Neural cell (in vitro differentiated cells): ENCODE results near the gene HLA-DOA. TPM values are rescaled to one million over a fixed set of nuclear protein-coding genes. Genes with fewer than 3 reads are reported as not detected.

Source experiments
- H2AFZ ChIP-seq: fragments of 200-600, 300-800 bp; sonication (generic), shearing (Covaris generic); 2 replicates; pipeline ENCODE4 v1.6.0; 2014; ENCODE audit warnings: low read depth, mild to moderate bottlenecking, antibody characterized with exemption, low read length, moderate library complexity
- H3F3A ChIP-seq: fragments of 200-600 bp; shearing (Covaris generic); 2 replicates; pipeline ENCODE4 v1.6.1; 2016; ENCODE audit warnings: mild to moderate bottlenecking, moderate library complexity, mixed read lengths, antibody characterized with exemption, low read length; ENCODE audit not compliant: insufficient read depth, poor library complexity, severe bottlenecking
- H3K27ac ChIP-seq: fragments of 200-600, 300-800 bp; sonication (generic), shearing (Covaris generic); 2 replicates; pipeline ENCODE4 v1.5.1; 2014; ENCODE audit warnings: mild to moderate bottlenecking, low read length, moderate library complexity
- H3K27me3 ChIP-seq: fragments of 300-800, 200-600 bp; sonication (generic), shearing (Covaris generic); 2 replicates; pipeline ENCODE4 v1.6.0; 2014; ENCODE audit warnings: mild to moderate bottlenecking, low read depth, low read length, moderate library complexity; ENCODE audit not compliant: insufficient read depth
- H3K36me3 ChIP-seq: fragments of 300-800, 200-600 bp; sonication (generic), shearing (Covaris generic); 2 replicates; pipeline ENCODE4 v1.5.1; 2014; ENCODE audit warnings: mild to moderate bottlenecking, antibody characterized with exemption, low read length, moderate library complexity; ENCODE audit not compliant: insufficient read depth
- H3K4me2 ChIP-seq: fragments of 300-800, 200-600 bp; sonication (generic), shearing (Covaris generic); 2 replicates; pipeline ENCODE4 v1.6.0; 2014; ENCODE audit warnings: mild to moderate bottlenecking, low read length
- H3K4me3 ChIP-seq: fragments of 300-800, 200-600 bp; sonication (generic), shearing (Covaris generic); 2 replicates; pipeline ENCODE4 v1.5.1; 2014; ENCODE audit warnings: mild to moderate bottlenecking, low read length, moderate library complexity
- H3K79me2 ChIP-seq: fragments of 200-600 bp; shearing (Covaris generic); replicated peaks from 2 replicates; pipeline ENCODE4 v1.6.0; 2014; ENCODE audit warnings: mild to moderate bottlenecking, low read length, moderate library complexity; ENCODE audit not compliant: insufficient read depth
- H3K9ac ChIP-seq: fragments of 300-800, 200-600 bp; sonication (generic), shearing (Covaris generic); 2 replicates; pipeline ENCODE4 v1.6.1; 2016; ENCODE audit warnings: mild to moderate bottlenecking, low read length, mixed read lengths
- H3K9me2 ChIP-seq: fragments of 200-600 bp; shearing (Covaris generic); 2 replicates; pipeline ENCODE4 v1.6.1; 2016; ENCODE audit warnings: mild to moderate bottlenecking, low read length, mixed read lengths; ENCODE audit not compliant: insufficient read depth
- H3K9me3 ChIP-seq: fragments of 200-600, 300-800 bp; sonication (generic), shearing (Covaris generic); 2 replicates; pipeline ENCODE4 v1.6.1; 2016; ENCODE audit warnings: mild to moderate bottlenecking, mixed run types, low read length, moderate library complexity, mixed read lengths
- H4K20me1 ChIP-seq: fragments of 200-600 bp; shearing (Covaris generic); 2 replicates; pipeline ENCODE4 v1.6.1; 2016; ENCODE audit warnings: mild to moderate bottlenecking, mixed run types; ENCODE audit not compliant: insufficient read depth
- EP300 ChIP-seq: fragments of 450-650 bp; conservative IDR thresholded peaks from 2 replicates; pipeline ENCODE4 v1.6.1; 2014; ENCODE audit warnings: antibody characterized with exemption, mild to moderate bottlenecking, moderate library complexity; ENCODE audit not compliant: poor library complexity, severe bottlenecking
- EZH2 ChIP-seq: fragments of 200-600, 300-800 bp; shearing (Covaris generic), sonication (generic); IDR thresholded peaks from 2 replicates; pipeline ENCODE4 v1.6.1; 2014; ENCODE audit warnings: antibody characterized with exemption, low read length, borderline replicate concordance, mild to moderate bottlenecking; ENCODE audit not compliant: insufficient read depth, poor library complexity, severe bottlenecking
- MXI1 ChIP-seq: fragments of 450-650 bp; conservative IDR thresholded peaks from 2 replicates; pipeline ENCODE4 v1.6.1; 2014; ENCODE audit warnings: antibody characterized with exemption, mild to moderate bottlenecking; ENCODE audit not compliant: poor library complexity, severe bottlenecking
- POLR2AphosphoS5 ChIP-seq: IDR thresholded peaks from 2 replicates; pipeline ENCODE4 v1.6.1; 2012
- RAD21 ChIP-seq: fragments of 450-650 bp; conservative IDR thresholded peaks from 2 replicates; pipeline ENCODE4 v1.6.1; 2014; ENCODE audit warnings: antibody characterized with exemption, mild to moderate bottlenecking, moderate library complexity
- SMC3 ChIP-seq: fragments of 450-650 bp; conservative IDR thresholded peaks from 2 replicates; pipeline ENCODE4 v1.6.1; 2014; ENCODE audit warnings: antibody characterized with exemption, mild to moderate bottlenecking, moderate library complexity; ENCODE audit not compliant: poor library complexity
- TAF1 ChIP-seq: IDR thresholded peaks from 2 replicates; pipeline ENCODE4 v1.6.1; 2012; ENCODE audit warnings: low read depth
- polyA plus RNA-seq: library from polyadenylated mRNA; depleted of rRNA; stranded (reverse); fragments of >200 nt; gene quantifications from 2 replicates; pipeline ENCODE4 v1.2.3, GENCODE V29; 2014
- TF ChIP-seq, protein P1 (sequence below): fragments of 450-650 bp; IDR thresholded peaks from 2 replicates; pipeline ENCODE4 v1.5.1; 2014; ENCODE audit warnings: antibody characterized with exemption, mild to moderate bottlenecking, moderate library complexity; ENCODE audit not compliant: poor library complexity, severe bottlenecking
- TF ChIP-seq, protein P2 (sequence below): IDR thresholded peaks from 2 replicates; pipeline ENCODE4 v1.6.1; 2012; ENCODE audit warnings: borderline replicate concordance

The HLA-DOA gene
- polyA plus RNA-seq, 1 donor from 2014 or later = 0.07 TPM

DNA sequence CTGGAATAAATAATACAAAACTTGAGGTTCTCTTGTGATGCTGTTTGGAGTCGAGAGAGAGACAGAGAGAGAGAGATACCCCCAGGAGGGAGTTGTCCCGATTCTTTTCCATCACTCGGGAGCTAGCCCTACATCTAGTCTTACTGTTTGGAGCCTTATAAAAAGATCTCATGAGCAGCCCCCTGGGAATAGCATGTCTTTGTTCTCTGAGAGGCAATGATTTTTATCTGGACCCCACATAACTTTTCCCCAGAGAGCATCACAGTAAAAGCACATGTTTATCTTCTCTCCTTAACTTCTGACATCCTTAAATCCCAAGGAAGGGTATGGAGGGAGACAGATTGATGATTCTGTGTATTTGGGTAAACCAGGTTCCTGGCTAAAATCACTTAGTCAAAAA is 20.9 kb upstream of the HLA-DOA start:
- Histone ChIP-seq H3K9me3 (no peaks in the 10 kb centered on the region), H3K4me2 (no peak overlapping the region), H3K79me2 (no peaks in the 10 kb centered on the region), H3K36me3 (no peaks in the 10 kb centered on the region), H3K27ac (no peak overlapping the region), H3K9me2 (no peaks in the 10 kb centered on the region), H3F3A (no peaks in the 10 kb centered on the region), H2AFZ (no peak overlapping the region), H4K20me1 (no peaks in the 10 kb centered on the region), H3K9ac (no peak overlapping the region), H3K27me3 (no peaks in the 10 kb centered on the region), H3K4me3 (no peak overlapping the region)
- TF ChIP-seq POLR2AphosphoS5 = no peak
- no peak for TF ChIP-seq SMC3
- TF ChIP-seq, protein P1, sequence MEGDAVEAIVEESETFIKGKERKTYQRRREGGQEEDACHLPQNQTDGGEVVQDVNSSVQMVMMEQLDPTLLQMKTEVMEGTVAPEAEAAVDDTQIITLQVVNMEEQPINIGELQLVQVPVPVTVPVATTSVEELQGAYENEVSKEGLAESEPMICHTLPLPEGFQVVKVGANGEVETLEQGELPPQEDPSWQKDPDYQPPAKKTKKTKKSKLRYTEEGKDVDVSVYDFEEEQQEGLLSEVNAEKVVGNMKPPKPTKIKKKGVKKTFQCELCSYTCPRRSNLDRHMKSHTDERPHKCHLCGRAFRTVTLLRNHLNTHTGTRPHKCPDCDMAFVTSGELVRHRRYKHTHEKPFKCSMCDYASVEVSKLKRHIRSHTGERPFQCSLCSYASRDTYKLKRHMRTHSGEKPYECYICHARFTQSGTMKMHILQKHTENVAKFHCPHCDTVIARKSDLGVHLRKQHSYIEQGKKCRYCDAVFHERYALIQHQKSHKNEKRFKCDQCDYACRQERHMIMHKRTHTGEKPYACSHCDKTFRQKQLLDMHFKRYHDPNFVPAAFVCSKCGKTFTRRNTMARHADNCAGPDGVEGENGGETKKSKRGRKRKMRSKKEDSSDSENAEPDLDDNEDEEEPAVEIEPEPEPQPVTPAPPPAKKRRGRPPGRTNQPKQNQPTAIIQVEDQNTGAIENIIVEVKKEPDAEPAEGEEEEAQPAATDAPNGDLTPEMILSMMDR = no peak
- TF ChIP-seq EZH2 = no peak
- TF ChIP-seq EP300 = no peak
- TF ChIP-seq RAD21 = no peak
- TF ChIP-seq, protein P2, sequence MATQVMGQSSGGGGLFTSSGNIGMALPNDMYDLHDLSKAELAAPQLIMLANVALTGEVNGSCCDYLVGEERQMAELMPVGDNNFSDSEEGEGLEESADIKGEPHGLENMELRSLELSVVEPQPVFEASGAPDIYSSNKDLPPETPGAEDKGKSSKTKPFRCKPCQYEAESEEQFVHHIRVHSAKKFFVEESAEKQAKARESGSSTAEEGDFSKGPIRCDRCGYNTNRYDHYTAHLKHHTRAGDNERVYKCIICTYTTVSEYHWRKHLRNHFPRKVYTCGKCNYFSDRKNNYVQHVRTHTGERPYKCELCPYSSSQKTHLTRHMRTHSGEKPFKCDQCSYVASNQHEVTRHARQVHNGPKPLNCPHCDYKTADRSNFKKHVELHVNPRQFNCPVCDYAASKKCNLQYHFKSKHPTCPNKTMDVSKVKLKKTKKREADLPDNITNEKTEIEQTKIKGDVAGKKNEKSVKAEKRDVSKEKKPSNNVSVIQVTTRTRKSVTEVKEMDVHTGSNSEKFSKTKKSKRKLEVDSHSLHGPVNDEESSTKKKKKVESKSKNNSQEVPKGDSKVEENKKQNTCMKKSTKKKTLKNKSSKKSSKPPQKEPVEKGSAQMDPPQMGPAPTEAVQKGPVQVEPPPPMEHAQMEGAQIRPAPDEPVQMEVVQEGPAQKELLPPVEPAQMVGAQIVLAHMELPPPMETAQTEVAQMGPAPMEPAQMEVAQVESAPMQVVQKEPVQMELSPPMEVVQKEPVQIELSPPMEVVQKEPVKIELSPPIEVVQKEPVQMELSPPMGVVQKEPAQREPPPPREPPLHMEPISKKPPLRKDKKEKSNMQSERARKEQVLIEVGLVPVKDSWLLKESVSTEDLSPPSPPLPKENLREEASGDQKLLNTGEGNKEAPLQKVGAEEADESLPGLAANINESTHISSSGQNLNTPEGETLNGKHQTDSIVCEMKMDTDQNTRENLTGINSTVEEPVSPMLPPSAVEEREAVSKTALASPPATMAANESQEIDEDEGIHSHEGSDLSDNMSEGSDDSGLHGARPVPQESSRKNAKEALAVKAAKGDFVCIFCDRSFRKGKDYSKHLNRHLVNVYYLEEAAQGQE = no peak
- no peak for TF ChIP-seq TAF1
- no peak for TF ChIP-seq MXI1

- Histone ChIP-seq H3K4me3 (no peak overlapping the region), H2AFZ (no peak overlapping the region)
Measured at GRCh38 chr6:33029328-33030184, 20.2 kb upstream of the HLA-DOA start.

More at GRCh38 chr6:33029328-33030184, 20.2 kb upstream of the HLA-DOA start:
- Histone ChIP-seq H3K27ac (no peak overlapping the region), H4K20me1 (no peaks in the 10 kb centered on the region), H3K27me3 (no peaks in the 10 kb centered on the region), H3K9me3 (no peaks in the 10 kb centered on the region), H3F3A (no peaks in the 10 kb centered on the region), H3K9ac (no peak overlapping the region), H3K79me2 (no peaks in the 10 kb centered on the region), H3K36me3 (no peaks in the 10 kb centered on the region), H3K4me2 (no peak overlapping the region), H3K9me2 (no peaks in the 10 kb centered on the region)
- TF ChIP-seq EZH2 = no peak
- TF ChIP-seq, protein P1 = no peak
- no peak for TF ChIP-seq TAF1
- TF ChIP-seq MXI1 = no peak
- TF ChIP-seq SMC3 = no peak
- no peak for TF ChIP-seq RAD21
- TF ChIP-seq EP300 = no peak
- TF ChIP-seq, protein P2 = no peak
- TF ChIP-seq POLR2AphosphoS5 = no peak
